ENCODE measurements around the gene AFAP1.

DNA sequence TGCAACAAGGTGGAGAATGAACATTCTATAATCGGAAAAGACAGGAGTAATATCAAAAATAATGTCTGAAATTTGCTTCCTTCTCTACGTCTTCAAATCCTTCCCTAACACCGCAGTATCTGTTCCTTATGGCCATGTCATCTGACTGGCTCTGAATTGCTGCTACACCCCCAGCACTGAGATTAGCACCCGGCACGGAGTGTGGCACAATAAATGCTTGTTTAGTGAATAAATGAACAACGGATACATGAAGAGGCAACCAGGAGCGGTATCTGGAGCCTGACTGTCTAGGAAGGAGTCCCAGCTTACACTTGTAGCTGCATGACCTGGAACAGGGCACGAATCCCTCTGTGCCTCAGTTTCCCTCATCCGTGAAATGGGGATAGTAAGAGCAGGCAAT is 164.3 kb downstream of the AFAP1 start:
- TF ChIP-seq, protein P1, sequence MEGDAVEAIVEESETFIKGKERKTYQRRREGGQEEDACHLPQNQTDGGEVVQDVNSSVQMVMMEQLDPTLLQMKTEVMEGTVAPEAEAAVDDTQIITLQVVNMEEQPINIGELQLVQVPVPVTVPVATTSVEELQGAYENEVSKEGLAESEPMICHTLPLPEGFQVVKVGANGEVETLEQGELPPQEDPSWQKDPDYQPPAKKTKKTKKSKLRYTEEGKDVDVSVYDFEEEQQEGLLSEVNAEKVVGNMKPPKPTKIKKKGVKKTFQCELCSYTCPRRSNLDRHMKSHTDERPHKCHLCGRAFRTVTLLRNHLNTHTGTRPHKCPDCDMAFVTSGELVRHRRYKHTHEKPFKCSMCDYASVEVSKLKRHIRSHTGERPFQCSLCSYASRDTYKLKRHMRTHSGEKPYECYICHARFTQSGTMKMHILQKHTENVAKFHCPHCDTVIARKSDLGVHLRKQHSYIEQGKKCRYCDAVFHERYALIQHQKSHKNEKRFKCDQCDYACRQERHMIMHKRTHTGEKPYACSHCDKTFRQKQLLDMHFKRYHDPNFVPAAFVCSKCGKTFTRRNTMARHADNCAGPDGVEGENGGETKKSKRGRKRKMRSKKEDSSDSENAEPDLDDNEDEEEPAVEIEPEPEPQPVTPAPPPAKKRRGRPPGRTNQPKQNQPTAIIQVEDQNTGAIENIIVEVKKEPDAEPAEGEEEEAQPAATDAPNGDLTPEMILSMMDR (IDR thresholded peaks at IDR 0.05), result no peak
- no peak for TF ChIP-seq EZH2 (IDR thresholded peaks at IDR 0.05; ENCODE audit: borderline replicate concordance, insufficient read depth, low read depth, low read length, poor library complexity, severe bottlenecking)

All from B cell (primary cell).